NCI-H2081 treated with DMSO at 0.1 percent for 48 hours (cell line): ENCODE measurements around the gene GP9.
"Not testable (repeated sequence)": the region's sequence is repeated elsewhere in the genome, so short reads cannot be mapped to it uniquely, and the experiment has no call there.

Experiments
- DNase-seq: peaks from one replicate; lab custom pipeline; 2025; lab: John Stamatoyannopoulos, UW

GP9 gene

GRCh38 chr3:129111076-129111780 lies 50.6 kb downstream of the GP9 start:
- DNase-seq, result not testable (repeated sequence)
